AG04449 (cell line): ENCODE data around the gene HIVEP2.

Experiments
- CTCF ChIA-PET: fragments of 350-600 bp; formaldehyde crosslinking; extraction: SDS; loops from one replicate; lab custom pipeline; 2021; ENCODE audit warnings: antibody characterized with exemption; lab: Yijun Ruan, JAX
- POLR2A ChIA-PET: fragments of 400-600, 350-600 bp; formaldehyde crosslinking; extraction: SDS; loops from one replicate; lab custom pipeline; 2020; ENCODE audit warnings: antibody characterized with exemption, inconsistent platforms; lab: Yijun Ruan, JAX
- DNase-seq: peaks from one replicate; pipeline ENCODE4 v3.0.0-alpha.2; 2010; ENCODE audit warnings: low read depth, low spot score
- H3K4me3 ChIP-seq: 2 replicates; pipeline ENCODE4 v1.5.1; 2011; ENCODE audit warnings: low read depth, mild to moderate bottlenecking, control low read depth, low read length
- CTCF ChIP-seq: IDR thresholded peaks from one replicate; pipeline ENCODE4 v1.5.1; 2011; ENCODE audit warnings: mild to moderate bottlenecking, moderate library complexity, low read length, control low read depth, inconsistent platforms; ENCODE audit not compliant: insufficient read depth; ENCODE audit errors: missing control alignments

HIVEP2 gene

GRCh38 chr6:142942805-142943227 lies 2.2 kb downstream of the HIVEP2 start:
- TF ChIP-seq CTCF, result peak; percentile 9
- H3K4me3 ChIP-seq, result no peak overlapping the region
- no peak for DNase-seq
- ChIA-PET CTCF (interaction anchor here (0.7 to 2.1 kb wide), 15 partner anchors 8 to 483 kb away, joined by 3 to 6 read pairs (median 4); no protein-coding TSS in a partner anchor), POLR2A (interaction anchor here (1.8 kb wide), 1 partner anchor 60 kb away, joined by 5 read pairs; no protein-coding TSS in a partner anchor)

- no peak for DNase-seq
- no peak for TF ChIP-seq CTCF
- H3K4me3 ChIP-seq, result no peak overlapping the region
- CTCF ChIA-PET, result interaction anchor here (0.6 to 2.1 kb wide), 8 partner anchors 9 to 249 kb away, joined by 3 to 5 read pairs (median 3); no protein-coding TSS in a partner anchor
- POLR2A ChIA-PET, result no interaction called here
Observed at GRCh38 chr6:142942238-142942637, 2.7 kb downstream of the HIVEP2 start.

GRCh38 chr6:142941018-142941417 lies 4.0 kb downstream of the HIVEP2 start:
- POLR2A ChIA-PET, result no interaction called here
- TF ChIP-seq CTCF, result no peak
- DNase-seq, result no peak
- CTCF ChIA-PET, result interaction anchor here (1.1 to 1.5 kb wide), 4 partner anchors 10 to 249 kb away, joined by 3 to 5 read pairs (median 4); no protein-coding TSS in a partner anchor
- H3K4me3 ChIP-seq, result no peak overlapping the region

- DNase-seq, result no peak
- CTCF ChIA-PET, result interaction anchor here (0.7 to 1.5 kb wide), 3 partner anchors 9 to 248 kb away, joined by 4 read pairs; no protein-coding TSS in a partner anchor
Observed at GRCh38 chr6:142940487-142940886, 4.5 kb downstream of the HIVEP2 start.

GRCh38 chr6:142938510-142938909 lies 6.5 kb downstream of the HIVEP2 start:
- POLR2A ChIA-PET, result no interaction called here
- CTCF ChIA-PET, result interaction anchor here (0.7 to 1.8 kb wide), 4 partner anchors 10 to 489 kb away, joined by 3 to 6 read pairs (median 4); no protein-coding TSS in a partner anchor
- TF ChIP-seq CTCF, result no peak
- no peak overlapping the region for H3K4me3 ChIP-seq
- no peak for DNase-seq

More at GRCh38 chr6:142940487-142940886, 4.5 kb downstream of the HIVEP2 start:
- POLR2A ChIA-PET, result no interaction called here
- TF ChIP-seq CTCF, result no peak
- no peak overlapping the region for H3K4me3 ChIP-seq

- H3K4me3 ChIP-seq, result no peak overlapping the region
- DNase-seq, result no peak
- TF ChIP-seq CTCF, result no peak
- ChIA-PET POLR2A (no interaction called here), CTCF (interaction anchor here (0.7 to 1.8 kb wide), 3 partner anchors 10 to 490 kb away, joined by 3 to 6 read pairs (median 4); no protein-coding TSS in a partner anchor)
Observed at GRCh38 chr6:142937986-142938385, 7.0 kb downstream of the HIVEP2 start.
